Endometrial microvascular endothelial cells (primary cell): ENCODE measurements around the gene RHOG. TPM values are rescaled to one million over a fixed set of nuclear protein-coding genes. Genes with fewer than 3 reads are reported as not detected.

ENCODE experiments used
- in situ Hi-C: cut with HindIII; loops from 2 replicates; pipeline ENCODE4 v1.10.0; 2017; ENCODE audit warnings: low sequenced_read_pairs, low pct_unique_long_range_greater_than_20kb; ENCODE audit errors: inconsistent ontology term
- total RNA-seq: library from RNA; depleted of rRNA; stranded (reverse); fragments of >200 nt; gene quantifications from one replicate; pipeline ENCODE4 v1.2.3, GENCODE V29; 2015; ENCODE audit errors: inconsistent ontology term

The RHOG gene
- 76.6 TPM for total RNA-seq

GRCh38 chr11:3840870-3841425 lies at the start of gene RHOG:
Gene RHOG (minus strand): TSS chr11:3840959. CDS start chr11:3828138, 12,821 bp downstream.
- in situ Hi-C loops, result no loop called here

GRCh38 chr11:3890014-3890413 lies 49.3 kb upstream of the RHOG start:
- in situ Hi-C loops, result no loop called here

GRCh38 chr11:3888876-3889275 lies 48.1 kb upstream of the RHOG start:
- in situ Hi-C loops, result no loop called here

GRCh38 chr11:3886985-3887384 lies 46.2 kb upstream of the RHOG start:
- in situ Hi-C loops, result no loop called here

- in situ Hi-C loops, result no loop called here
These were observed 45.1 kb upstream of the RHOG start for GRCh38 chr11:3885855-3886254.

GRCh38 chr11:3882655-3883054 lies 41.9 kb upstream of the RHOG start:
- in situ Hi-C loops, result no loop called here

- in situ Hi-C loops, result no loop called here
These were observed 40.0 kb upstream of the RHOG start for GRCh38 chr11:3880724-3881123.

- in situ Hi-C loops, result no loop called here
These were observed 39.3 kb upstream of the RHOG start for GRCh38 chr11:3879967-3880542.

- in situ Hi-C loops, result no loop called here
These were observed 38.6 kb upstream of the RHOG start for GRCh38 chr11:3879216-3879966.

GRCh38 chr11:3878258-3878584 lies 37.5 kb upstream of the RHOG start:
- in situ Hi-C loops, result no loop called here

GRCh38 chr11:3877364-3878257 lies 36.9 kb upstream of the RHOG start:
- in situ Hi-C loops, result no loop called here

GRCh38 chr11:3876613-3877012 lies 35.9 kb upstream of the RHOG start:
- in situ Hi-C loops, result no loop called here

GRCh38 chr11:3873712-3874349 lies 33.1 kb upstream of the RHOG start:
- in situ Hi-C loops, result loop anchor here (25.0 kb wide), 1 partner anchor 188 kb away; no protein-coding TSS in a partner anchor

- in situ Hi-C loops, result loop anchor here (25.0 kb wide), 1 partner anchor 195 kb away; no protein-coding TSS in a partner anchor
These were observed 26.7 kb upstream of the RHOG start for GRCh38 chr11:3867209-3868091.

- in situ Hi-C loops, result loop anchor here (25.0 kb wide), 1 partner anchor 195 kb away; no protein-coding TSS in a partner anchor
These were observed 26.1 kb upstream of the RHOG start for GRCh38 chr11:3866836-3867208.

GRCh38 chr11:3866206-3866605 lies 25.4 kb upstream of the RHOG start:
- in situ Hi-C loops, result loop anchor here (25.0 kb wide), 1 partner anchor 196 kb away; no protein-coding TSS in a partner anchor

- in situ Hi-C loops, result loop anchor here (25.0 kb wide), 1 partner anchor 197 kb away; no protein-coding TSS in a partner anchor
These were observed 24.8 kb upstream of the RHOG start for GRCh38 chr11:3865388-3866193.
